CD1c-positive myeloid dendritic cell (primary cell): ENCODE results near the gene HPDL.
"Not testable (repeated sequence)": the region's sequence is repeated elsewhere in the genome, so short reads cannot be mapped to it uniquely, and the experiment has no call there.

ENCODE experiments used
- DNase-seq: peaks from one replicate; pipeline ENCODE4 v3.0.0-alpha.2; 2016; ENCODE audit errors: extremely low spot score

Gene HPDL

GRCh38 chr1:45351508-45351907, 24.8 kb downstream of the HPDL start:
- no peak for DNase-seq

GRCh38 chr1:45353685-45354084, 27.0 kb downstream of the HPDL start:
- no peak for DNase-seq

DNA sequence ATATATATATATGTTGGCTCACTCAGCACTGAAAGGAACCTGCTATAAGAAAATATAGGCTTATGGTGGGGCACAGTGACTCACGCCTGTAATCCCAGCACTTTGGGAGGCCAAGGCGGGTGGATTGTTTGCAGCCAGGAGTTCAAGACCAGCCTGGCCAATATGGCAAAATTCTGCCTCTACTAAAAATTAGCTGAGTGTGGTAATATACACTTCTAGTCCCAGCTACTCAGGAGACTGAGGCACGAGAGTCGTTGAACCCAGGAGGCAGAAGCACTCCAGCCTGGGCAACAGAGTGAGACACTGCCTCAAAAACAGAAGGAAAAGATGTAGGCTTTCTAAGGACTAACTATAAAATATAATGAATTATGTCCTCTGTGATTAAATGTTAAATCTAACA, 28.1 kb downstream of the HPDL start:
- no peak for DNase-seq

DNA sequence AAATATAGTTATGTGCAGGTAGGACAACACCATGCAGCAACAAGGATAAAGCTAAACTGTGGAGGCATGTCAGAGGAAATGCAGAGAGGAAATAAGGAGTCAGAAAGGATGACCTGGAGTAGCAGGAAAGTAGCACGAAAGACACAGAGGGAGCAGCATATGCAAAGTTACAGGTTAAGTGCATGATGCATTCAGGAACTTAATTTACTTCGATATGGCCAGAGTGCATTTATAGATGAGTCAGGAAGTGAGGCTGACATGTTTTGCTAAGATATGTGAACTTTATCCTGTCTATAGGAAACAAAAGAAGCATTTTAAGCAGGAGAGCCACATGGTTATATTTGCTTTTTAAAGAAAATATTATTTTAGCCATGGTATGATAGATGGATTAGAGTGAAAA, 29.0 kb downstream of the HPDL start:
- no peak for DNase-seq

- DNase-seq, result no peak
These were observed 29.5 kb downstream of the HPDL start for GRCh38 chr1:45356186-45356585.

GRCh38 chr1:45359882-45360513, 33.3 kb downstream of the HPDL start:
- DNase-seq, result peak; percentile 70

GRCh38 chr1:45360981-45361380, 34.3 kb downstream of the HPDL start:
- not testable (repeated sequence) for DNase-seq

DNA sequence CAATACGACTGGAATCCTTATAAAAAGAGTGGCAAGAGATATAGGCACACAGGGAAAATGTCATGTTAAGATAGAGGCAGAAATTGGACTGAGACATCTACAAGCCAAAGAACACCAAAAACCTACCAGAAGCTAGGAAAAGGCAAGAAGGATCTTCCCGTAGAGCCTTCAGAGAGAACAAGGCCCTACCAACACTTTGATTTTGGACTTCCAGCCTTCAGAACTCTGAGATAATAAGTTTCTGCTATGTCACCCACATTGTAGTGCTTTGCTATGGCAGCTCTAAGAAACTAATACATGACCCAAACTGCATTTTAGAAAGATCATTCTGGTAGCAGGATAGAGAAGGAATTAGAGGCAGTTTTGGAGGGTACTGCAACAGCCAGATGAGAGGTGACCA, 37.6 kb downstream of the HPDL start:
- no peak for DNase-seq

- no peak for DNase-seq
These were observed 38.4 kb downstream of the HPDL start for GRCh38 chr1:45365051-45365450.

GRCh38 chr1:45370575-45370974, 43.9 kb downstream of the HPDL start:
- DNase-seq, result no peak

- no peak for DNase-seq
These were observed 46.9 kb downstream of the HPDL start for GRCh38 chr1:45373573-45373972.

- DNase-seq, result no peak
These were observed 48.7 kb downstream of the HPDL start for GRCh38 chr1:45375104-45376090.

DNA sequence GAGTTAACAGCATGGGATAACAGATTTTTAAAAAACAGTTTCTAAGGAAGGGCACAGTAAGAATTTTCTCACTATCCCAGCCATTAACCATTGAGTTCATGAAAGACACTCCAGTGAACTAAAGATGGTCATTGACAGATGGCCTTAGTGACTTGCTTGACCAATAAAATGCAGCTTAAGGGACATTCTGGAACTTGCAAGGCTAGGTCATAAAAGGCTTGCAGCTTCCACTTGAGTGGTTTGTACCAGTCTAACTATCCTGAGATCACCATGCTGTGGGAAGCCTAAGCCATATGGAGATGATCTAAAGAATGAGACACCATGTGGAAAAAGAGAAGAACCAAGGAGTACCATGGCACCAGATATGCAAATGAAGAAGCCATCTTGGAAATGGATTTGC, 51.5 kb downstream of the HPDL start:
- no peak for DNase-seq
